Midbrain (tissue), 1 donor: Measurements from ENCODE around the gene APLNR.
"Not testable (repeated sequence)": the region's sequence is repeated elsewhere in the genome, so short reads cannot be mapped to it uniquely, and the experiment has no call there.

Experiments used
- DNase-seq: peaks from one replicate; lab custom pipeline; 2025; lab: John Stamatoyannopoulos, UW

Gene APLNR

DNA sequence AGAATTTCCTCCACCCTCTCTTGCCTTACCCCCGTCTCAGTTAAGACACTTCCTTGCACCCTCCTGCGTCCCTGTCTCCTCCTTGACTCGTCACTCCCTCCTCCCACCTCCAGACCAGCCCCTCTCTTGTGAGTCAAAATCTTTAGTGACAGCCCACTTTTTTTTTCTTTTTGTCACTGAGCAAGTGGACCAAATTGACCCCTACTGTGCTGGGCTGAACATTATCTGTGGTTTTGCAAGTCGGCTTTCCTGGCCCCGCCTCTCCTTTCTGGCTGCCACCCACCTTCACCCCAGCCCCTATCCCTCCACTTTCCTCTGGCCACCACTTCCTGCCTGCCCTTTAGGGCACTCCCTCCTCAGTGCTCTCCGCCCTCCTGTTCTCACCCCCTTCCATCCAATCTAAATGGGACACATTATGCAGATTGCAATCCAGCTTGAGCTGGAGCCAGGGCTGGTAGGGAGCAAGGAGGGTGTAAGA lies at the start of gene APLNR:
APLNR (minus strand) TSS at position 47 of the 478 bp plus-strand sequence. CDS start 246 bp downstream, outside the sequence.
- DNase-seq: no peak

DNA sequence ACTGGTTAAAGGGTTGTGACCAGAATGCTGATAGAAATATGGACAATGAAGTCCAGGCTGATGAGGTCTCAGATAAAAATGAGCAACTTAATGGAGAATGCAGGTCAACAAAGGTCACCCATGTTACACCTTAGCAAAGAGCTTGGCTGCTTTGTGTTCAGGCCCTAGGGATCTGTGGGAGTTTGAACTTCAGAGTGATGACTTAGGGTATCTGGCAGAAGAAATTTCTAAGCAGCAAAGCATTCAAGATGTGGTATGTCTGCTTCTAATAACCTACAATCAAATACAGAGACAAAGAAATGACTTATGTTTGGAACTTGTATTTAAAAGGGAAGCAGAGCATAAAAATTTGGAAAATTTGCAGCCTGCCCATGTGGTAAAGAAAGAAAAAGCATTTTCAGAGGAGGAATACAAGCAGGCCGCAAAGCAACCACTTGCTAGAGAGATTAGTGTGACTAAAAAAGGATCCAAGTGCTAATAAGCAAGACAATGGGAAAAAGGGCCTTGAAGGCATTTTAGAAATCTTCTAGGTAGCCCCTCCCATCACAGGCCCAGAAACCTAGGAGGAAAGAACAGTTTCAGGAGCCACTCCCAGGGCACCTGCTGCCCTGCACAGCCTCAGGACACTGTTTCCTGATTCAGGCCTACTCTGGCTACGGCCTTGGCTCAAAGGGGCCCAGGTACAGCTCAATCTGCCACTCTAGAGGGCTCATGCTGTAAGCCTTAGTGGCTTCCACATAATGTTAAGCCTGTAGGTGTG lies 46.4 kb upstream of the APLNR start:
- DNase-seq: no peak

DNA sequence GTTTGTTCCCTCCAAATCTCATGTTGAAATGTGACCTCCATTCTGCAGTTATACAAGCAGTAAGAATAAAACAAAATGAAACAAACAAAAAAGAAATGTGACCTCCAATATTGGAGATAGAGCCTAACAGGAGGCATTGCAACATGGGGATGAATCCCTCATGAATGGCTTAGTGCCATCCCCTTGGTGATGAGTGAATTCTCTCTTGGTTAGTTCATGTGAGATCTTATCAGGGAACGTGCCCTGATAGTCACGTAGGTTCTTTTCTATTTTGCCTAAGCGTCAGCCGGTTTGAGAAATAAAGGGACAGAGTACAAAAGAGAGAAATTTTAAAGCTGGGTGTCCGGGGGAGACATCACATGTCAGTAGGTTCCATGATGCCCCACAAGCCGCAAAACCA lies 44.5 kb upstream of the APLNR start:
- not testable (repeated sequence) for DNase-seq

DNA sequence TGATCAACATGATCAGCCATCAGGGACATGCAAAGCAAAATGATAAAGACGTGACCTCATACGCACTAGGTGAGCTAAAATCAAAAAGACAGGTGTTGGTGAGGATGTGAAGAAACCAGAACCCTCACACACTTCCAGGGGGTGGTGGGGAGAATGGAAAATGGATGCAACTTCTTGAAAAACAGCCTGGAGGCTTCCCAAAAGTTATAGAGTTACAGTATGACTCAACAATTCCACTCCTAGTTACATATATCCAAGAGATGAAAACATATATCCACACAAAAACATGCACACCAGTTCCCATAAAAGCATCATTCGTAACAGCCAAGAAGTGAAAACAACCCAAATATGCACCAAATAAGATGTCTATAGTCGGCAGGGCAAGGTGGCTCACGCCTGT lies 42.1 kb upstream of the APLNR start:
- DNase-seq: no peak

DNA sequence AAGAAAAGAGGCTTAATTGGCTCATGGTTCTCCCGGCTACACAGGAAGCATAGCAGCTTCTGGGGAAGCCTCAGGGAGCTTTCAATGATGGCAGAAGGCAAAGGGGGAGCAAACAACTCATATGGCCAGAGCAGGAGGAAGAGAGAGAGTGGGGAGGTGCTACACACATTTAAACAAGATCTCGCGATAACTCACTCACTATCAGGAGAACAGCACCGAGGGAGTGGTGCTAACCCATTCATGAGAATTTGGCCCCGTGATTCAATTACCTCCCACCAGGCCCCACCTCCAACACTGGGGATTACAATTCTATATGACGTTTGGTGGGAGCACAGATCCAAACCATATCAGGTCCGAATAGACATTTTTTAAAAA lies 41.7 kb upstream of the APLNR start:
- DNase-seq: no peak

DNA sequence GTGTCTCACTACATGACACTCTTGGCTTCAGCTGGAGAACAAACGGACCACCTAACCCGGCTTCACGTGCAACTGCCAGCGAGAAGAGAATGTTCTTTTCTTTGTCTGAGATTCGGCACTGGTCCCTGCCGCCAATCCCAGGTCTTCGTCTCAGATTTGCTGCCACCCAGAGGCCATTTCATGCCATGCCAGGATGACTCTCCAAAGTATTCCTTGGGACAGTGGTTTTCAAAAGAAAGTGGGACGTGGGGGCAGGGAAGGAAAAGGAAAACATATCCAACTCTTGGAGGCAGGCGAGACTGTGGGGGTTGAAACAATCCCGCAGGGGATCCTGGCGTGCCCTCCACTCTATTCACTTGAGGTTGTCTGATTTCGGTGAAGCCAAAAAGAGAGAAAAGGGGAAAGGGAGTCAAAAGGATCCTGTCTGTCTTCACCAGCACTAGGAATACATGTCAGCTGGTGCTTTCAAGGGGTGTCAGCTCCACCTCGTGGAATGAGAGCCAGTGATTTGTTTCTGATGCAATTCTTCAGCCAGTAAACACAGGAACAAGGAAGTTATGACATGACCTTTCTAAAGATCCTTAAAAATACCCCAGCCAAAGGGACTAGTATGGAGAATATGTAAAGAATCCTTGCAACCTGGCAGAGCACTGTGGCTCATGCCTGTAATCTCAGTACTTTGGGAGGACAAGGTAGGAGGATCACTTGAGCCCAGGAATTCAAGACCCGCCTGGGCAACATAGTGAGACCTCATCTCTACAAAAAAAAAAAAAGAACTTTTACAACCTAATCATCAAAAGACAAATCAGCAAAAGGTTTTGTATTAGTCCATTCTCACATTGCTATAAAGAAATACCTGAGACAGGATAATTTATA lies 41.0 kb upstream of the APLNR start:
- DNase-seq: peak; percentile 65

DNA sequence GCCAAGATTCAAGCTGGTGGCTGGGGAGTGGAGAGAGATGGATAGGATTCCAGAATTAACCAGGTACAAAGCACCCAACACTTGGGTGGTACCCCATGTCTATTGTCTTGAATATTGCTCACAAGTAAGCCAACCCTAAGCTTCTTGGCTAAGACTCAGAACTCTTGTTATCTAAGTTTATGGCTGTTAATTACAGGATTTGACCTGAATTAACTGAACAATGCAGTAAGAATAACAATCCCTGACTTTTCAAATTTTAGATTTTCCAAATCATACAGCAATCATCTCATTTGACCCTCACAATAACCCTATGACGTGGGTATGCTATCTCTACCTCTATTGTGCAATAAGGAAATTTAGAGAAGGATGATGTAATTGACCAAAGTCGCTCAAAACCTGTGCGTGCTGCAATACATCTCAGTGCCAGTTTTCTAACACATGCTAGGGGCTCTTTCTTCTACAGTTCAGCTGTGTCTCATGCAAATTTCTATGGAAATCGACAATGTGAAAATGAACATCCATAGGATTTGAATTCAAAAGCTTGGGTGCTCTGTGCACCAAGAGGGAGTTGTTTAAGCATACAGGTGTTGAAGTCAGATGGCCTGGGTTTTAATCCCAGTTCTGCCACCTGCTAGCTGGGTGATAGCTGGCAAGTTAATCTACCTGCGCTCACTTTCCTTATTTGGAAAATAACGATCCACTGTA lies 40.1 kb upstream of the APLNR start:
- DNase-seq: no peak

DNA sequence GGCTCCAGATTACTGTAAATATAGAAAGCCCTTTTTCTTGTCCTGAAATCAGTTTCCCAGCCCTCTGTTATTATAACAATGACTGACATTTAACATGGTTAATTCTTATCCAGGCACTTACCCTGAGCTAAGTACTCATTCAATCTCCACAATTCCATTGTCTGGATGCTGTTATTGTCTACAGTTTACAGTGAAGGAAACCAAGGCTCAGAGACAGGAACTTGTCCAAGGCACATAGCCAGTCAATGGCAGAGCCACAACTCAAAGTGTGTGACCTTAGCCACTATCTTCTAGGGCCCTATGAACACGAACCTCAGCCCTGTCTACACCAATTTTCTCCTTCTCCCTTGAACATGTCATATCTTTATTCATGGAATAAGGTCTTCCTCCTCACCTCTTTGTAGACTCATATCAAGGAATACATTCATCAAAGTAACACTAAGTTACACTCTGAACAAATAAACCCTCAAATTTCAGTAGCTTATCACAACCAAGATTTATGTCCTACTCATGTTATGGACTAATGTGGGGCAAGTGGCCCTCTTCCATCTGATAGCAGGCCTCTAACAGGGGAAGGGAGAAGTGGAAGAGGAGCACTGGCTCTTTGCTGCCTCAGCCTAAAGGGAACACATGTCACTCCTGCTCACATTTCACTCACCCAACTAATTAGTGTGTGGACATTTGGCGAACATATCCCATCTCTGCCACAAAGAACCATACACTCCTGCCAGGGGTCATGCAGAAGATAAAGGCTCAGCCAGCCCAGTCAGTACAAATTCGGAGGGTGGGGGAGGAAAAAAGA lies 39.3 kb upstream of the APLNR start:
- no peak for DNase-seq

DNA sequence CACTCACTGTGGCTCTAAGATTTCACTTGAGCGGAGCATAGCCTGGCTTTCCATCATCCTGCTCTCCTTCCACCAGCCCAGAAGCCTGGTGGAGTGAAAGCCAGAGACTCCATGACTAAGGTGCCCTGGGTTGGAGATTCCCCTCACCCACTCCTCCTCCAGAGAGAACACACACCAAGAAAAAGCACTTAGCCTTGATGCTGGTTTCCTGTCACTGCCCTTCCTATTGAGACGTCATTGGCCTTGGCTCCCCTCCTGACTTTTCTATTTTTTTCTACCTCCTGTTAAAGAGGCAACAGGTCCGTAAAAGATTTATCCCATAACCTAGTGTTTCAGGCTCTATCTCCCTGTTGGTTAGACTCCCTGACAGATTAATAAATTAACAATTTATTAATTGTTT lies 38.5 kb upstream of the APLNR start:
- DNase-seq: no peak

DNA sequence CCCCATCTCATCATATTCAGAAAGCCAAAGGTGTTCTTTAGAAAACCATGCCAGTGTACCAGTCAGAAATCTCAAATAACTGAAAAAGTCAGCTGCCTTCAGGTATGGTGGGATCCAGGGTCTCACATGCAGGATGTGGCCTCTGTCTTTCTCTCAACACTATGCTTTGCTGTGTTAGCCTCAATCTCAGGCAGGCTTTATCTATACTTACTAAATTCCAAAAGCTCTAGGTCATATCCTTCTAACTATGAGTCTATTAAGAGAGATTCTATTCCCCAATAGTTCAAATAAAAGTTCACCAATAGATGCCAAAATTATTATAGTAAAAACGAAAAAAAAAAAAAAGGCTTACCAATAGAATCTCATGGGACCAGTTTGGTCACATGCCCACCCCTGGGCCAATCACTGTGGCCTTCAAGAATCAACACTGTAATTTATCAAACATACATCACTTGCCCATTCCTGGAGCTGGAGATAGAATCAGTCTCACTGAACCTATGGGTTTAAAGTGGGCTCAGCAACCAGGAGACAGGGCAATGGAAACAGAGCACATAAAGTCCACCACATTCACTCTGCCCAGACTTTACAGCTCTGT lies 38.0 kb upstream of the APLNR start:
- no peak for DNase-seq

DNA sequence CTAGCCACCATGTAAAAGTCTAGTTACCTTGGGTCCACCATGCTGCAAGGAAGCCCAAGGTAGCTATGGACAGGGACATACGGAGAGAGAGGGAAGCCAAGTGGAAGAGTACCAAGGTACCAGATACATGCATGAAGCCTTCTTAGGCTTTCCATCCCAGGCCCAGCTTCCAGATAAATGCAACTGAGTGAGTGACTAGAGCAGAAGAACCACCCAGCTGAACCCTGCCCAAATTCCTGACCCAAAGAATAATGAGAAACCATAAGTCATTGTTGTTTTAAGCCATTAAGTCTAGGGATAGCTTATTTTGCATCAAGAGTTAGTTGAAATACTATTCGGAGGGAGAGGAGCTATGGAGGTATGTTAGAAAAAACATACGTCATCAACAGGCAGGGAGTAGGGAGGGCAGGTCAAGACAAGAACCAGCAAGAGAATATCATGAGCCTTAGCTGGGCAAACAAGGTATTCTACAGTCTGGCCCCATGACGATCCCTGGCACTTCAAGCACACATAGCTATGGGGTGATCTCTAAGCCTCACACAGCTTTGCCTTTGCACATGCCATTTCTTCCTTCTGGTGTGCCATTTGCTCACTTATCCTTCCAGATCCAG lies 36.5 kb upstream of the APLNR start:
- DNase-seq: no peak

DNA sequence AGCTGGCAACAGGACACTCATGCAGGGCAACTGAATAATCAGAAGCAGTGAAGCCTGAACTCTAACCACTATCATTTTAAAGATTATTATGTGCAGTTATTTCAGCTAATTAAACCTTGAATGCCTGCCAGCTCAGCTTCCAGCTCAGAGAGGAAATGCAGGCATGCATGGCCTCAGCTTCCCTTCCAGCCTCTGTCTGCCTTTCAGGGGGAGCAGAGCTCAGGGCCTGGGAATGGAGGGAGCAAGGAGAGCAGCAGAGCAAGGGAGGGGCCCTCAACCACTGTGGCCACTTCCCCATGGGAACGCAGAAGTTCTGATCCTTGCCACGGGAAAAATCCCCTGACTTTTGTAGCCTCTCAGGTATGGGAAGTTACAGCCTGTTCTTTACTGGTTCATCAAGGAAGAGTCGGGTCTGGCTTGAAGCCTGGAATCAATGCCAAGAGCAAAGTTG lies 32.5 kb upstream of the APLNR start:
- DNase-seq: no peak

DNA sequence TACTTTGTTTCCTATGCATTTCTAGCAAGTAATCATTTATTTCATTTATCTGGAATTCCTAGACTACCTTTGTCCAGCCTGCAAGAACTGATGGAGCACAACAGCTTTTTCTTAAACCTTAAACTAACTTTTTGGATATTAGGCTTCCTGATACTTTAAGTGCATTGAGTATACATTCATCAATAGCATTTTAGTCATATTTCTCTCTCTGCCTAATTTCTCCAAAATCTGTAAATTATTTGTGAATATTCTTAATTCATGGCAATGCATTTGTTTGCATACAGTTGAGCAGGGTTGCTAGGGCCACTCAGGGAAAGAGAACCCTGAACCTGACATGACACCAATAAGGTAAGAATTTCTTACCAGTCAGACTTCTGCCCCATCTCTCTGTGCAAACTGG lies 29.1 kb upstream of the APLNR start:
- no peak for DNase-seq

DNA sequence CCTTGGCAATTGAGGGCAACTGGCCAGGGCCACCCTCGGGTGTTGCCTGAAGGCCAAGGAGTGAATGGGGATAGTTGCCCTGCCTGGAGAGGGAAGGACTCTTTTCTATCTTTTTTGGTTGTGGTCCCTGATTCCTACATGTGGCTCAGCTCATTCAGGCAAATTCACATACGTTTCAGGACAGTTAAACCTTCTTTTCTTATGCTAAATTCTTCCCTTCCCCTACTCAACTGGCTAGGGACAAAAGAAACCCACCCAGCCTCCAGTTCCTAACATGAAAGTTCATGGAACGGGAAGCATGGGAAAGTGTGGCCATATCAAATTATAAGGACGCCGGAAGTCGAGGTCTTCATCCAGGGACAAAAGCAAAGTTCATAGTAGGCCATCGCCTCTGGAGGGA lies 26.3 kb upstream of the APLNR start:
- no peak for DNase-seq

DNA sequence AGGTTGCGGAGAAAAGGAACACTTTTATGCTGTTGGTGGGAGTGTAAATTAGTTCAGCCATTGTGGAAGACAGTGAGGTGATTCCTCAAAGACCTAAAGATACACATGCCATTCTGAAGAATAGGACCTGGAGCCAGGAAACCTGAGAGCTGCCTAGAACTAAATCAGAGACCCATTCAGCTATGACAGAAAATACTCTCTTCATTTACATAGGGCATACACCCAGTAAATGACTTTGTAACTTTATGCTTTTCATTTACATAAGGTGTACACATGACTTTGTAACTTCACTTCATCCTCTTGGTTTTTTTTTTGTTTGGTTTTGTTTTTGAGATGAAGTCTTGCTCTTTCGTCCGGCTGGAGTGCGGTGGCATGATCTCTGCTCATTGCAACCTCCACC lies 25.1 kb upstream of the APLNR start:
- no peak for DNase-seq

DNA sequence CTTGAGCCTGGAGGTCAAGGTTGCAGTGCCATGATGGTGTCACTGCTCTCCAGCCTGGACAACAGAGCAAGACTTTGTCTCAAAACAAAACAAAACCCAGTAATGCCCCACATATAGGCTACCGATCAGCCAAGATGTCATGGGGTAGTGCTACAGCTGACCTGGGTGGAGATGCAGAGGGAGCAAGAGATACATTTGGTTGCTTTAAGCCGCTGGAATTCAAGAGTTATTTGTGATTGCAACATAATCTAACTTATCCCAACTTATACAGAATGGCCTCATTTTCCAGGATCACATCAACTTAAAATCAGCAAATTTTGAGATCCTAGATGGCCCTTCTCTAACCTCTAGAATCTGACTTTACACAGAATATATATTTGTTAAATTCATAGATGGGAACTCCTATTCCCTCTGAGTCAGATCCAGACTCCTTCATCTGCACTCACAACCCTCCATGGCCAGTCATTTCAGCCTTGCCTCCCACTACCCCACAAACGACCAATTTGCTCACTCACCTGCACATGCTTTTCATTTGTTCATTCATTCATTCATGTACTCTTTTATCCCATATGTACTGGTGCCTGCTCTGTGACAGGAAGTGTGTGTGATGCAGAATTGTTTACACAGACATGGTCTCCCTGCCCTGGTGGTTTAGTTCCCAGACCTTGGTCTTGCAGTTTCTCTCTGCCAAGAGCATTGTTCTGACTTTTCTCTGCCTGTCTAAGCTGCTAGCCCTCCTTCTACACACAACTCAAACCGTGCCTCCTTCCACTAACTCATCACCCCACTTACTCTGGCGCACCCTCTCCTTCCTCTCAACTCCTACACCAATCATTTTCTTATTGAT lies 24.1 kb upstream of the APLNR start:
- DNase-seq: no peak

DNA sequence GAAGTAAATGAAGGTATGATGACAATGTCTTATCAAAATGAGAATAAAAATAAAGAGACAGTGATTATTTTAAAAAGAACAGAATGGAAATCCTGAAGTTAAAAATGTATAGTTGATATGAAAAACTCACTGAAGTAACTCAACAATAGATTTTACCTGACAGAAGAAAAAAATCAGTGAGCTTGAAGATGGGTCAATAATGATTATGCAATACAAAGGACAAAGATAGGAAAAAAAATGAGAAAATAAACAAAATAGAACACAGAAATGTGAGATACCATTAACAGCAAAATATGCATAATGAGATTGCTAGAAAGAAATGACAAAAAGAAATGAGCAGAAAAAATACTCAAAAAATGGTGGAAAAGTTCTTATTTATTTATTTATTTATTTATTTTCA lies 19.1 kb upstream of the APLNR start:
- DNase-seq: no peak

DNA sequence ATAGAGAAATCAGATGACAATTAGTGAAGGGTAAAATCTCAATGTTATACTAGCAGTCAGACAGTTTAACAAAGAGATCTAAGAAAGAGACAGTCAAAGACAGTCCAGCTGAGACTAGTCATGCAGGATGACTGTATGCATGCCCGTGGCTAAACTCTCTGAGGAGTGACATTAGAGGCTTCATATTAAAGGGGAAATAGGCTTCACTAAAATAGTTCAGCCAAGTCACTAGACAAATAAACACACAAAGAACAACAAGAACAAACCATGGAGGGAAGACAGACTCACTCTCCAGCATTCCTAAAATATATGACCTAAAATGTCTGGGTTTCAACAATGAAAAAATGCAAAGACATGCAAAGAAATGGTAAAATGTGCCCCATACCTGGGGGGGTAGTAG lies 18.6 kb upstream of the APLNR start:
- DNase-seq: no peak

DNA sequence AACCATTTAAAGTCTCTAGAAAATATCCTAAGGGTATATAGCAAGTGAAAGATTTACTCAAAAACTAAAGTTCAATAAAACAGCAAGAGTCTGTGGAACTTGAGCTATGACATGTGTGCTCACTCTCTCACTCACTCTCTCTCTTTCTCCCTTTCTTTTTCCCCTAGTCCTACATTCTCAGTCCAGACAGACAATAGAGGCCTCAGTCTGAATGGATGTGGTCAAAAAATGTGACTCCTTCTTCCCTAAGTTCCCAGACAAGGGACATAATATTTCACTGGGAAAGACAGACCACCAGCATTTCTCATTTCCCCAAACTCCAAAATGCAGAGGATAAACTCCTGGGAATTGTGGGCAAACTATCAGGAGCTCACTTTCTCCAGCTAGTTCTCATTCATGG lies 17.6 kb upstream of the APLNR start:
- DNase-seq: no peak
